Keratinocyte (primary cell): ENCODE results near the gene LVRN. TPM values are rescaled to one million over a fixed set of nuclear protein-coding genes. Genes with fewer than 3 reads are reported as not detected.

ENCODE experiments used
- DNase-seq: peaks from one replicate; pipeline ENCODE4 v3.0.0-alpha.2; 2011; ENCODE audit warnings: low read depth, missing footprints, low spot score
- FAIRE-seq: peaks from 2 replicates; lab custom pipeline; 2011; peaks lifted over from hg19 to GRCh38; lab: Jason Lieb, UNC
- H2AFZ ChIP-seq: 2 replicates; pipeline ENCODE4 v1.6.0; 2012; ENCODE audit warnings: low read length, control low read depth, inconsistent platforms; ENCODE audit not compliant: control insufficient read depth
- H3K27ac ChIP-seq: 2 replicates; pipeline ENCODE4 v1.5.1; 2011; ENCODE audit warnings: low read length; ENCODE audit not compliant: control insufficient read depth, insufficient read depth
- H3K27me3 ChIP-seq: 3 replicates; pipeline ENCODE4 v1.6.0; 2011; ENCODE audit warnings: low read length; ENCODE audit not compliant: control insufficient read depth, insufficient read depth; ENCODE audit errors: extremely low read depth
- H3K36me3 ChIP-seq, 2 experiments: 2 replicates in 1 of 2; 3 replicates in 1 of 2; pipeline ENCODE4 v1.5.1; 2011; ENCODE audit warnings: low read length in 2 of 2, mild to moderate bottlenecking in 1 of 2; ENCODE audit not compliant: control insufficient read depth in 2 of 2, insufficient read depth in 2 of 2; ENCODE audit errors: extremely low read depth in 1 of 2
- H3K4me1 ChIP-seq: 3 replicates; pipeline ENCODE4 v1.5.1; 2011; ENCODE audit warnings: low read length; ENCODE audit not compliant: control insufficient read depth, insufficient read depth; ENCODE audit errors: extremely low read depth
- H3K4me2 ChIP-seq: 3 replicates; pipeline ENCODE4 v1.6.0; 2011; ENCODE audit warnings: low read depth, low read length; ENCODE audit not compliant: control insufficient read depth, insufficient read depth; ENCODE audit errors: extremely low read depth
- H3K4me3 ChIP-seq, 3 experiments: fragments of 200-600 bp in 1 of 3; sonication (generic) in 1 of 3; 2 replicates in 2 of 3; 3 replicates in 1 of 3; pipeline ENCODE4 v1.5.1; 2011 to 2016; ENCODE audit warnings: low read length in 3 of 3, mild to moderate bottlenecking in 3 of 3, control low read depth in 2 of 3, inconsistent platforms in 1 of 3, low read depth in 1 of 3, mixed read lengths in 1 of 3, mixed run types in 1 of 3, moderate library complexity in 1 of 3; ENCODE audit not compliant: control insufficient read depth in 2 of 3, insufficient read depth in 2 of 3; ENCODE audit errors: extremely low read depth in 1 of 3
- H3K79me2 ChIP-seq: 2 replicates; pipeline ENCODE4 v1.6.0; 2012; ENCODE audit warnings: low read length; ENCODE audit not compliant: control insufficient read depth, insufficient read depth
- H3K9ac ChIP-seq: 3 replicates; pipeline ENCODE4 v1.6.0; 2011; ENCODE audit warnings: low read length; ENCODE audit not compliant: control insufficient read depth, insufficient read depth; ENCODE audit errors: extremely low read depth
- H3K9me1 ChIP-seq: 3 replicates; pipeline ENCODE4 v1.6.0; 2011; ENCODE audit warnings: low read length; ENCODE audit not compliant: control insufficient read depth, insufficient read depth; ENCODE audit errors: extremely low read depth
- H3K9me3 ChIP-seq: 2 replicates; pipeline ENCODE4 v1.5.1; 2012; ENCODE audit warnings: low read depth, low read length; ENCODE audit not compliant: control insufficient read depth
- H4K20me1 ChIP-seq: 3 replicates; pipeline ENCODE4 v1.6.0; 2011; ENCODE audit warnings: low read length; ENCODE audit not compliant: control insufficient read depth, insufficient read depth; ENCODE audit errors: extremely low read depth
- EZH2 ChIP-seq: IDR thresholded peaks from one replicate; pipeline ENCODE4 v1.6.1; 2012; ENCODE audit warnings: inconsistent platforms, mild to moderate bottlenecking, low read length, moderate library complexity
- dilution Hi-C: fragments of 300-500 bp; cut with MboI; formaldehyde crosslinking; loops from one replicate; pipeline ENCODE4 v1.7.0; 2020; ENCODE audit warnings: low sequenced_read_pairs; ENCODE audit not compliant: extremely low pct_ligation_motif_present
- polyA plus RNA-seq, 5 experiments: library from polyadenylated mRNA; depleted of rRNA in 3 of 5; stranded (reverse) in 3 of 5; stranded (forward) in 1 of 5; unstranded in 1 of 5; fragments of >200 nt; gene quantifications; 1 replicate in 1 of 5; 2 replicates in 3 of 5; 3 replicates in 1 of 5; pipeline versions ENCODE4 v1.2.1 to v1.2.3, GENCODE V29; 2011 to 2012; ENCODE audit warnings: missing spikeins in 2 of 5, low read depth in 1 of 5, low replicate concordance in 1 of 5
- TF ChIP-seq, protein P1 (sequence below), 3 experiments: IDR thresholded peaks in 1 of 3; conservative IDR thresholded peaks in 1 of 3; optimal IDR thresholded peaks in 1 of 3; 2 replicates in 2 of 3; 3 replicates in 1 of 3; pipeline versions ENCODE3 to v1.5.1; 2011; ENCODE audit warnings: low read length in 3 of 3, mild to moderate bottlenecking in 3 of 3, moderate library complexity in 2 of 3, control low read depth in 1 of 3, inconsistent platforms in 1 of 3; ENCODE audit not compliant: insufficient read depth in 2 of 3; ENCODE audit errors: extremely low read depth in 1 of 3

LVRN gene
- polyA plus RNA-seq, 1 donor (not counting 4 experiments of a cell fraction or from before 2014, with no cell fraction given): 0.08 TPM

- no peak for DNase-seq
These were observed 84.0 kb downstream of the LVRN start for GRCh38 chr5:116046261-116046660.

GRCh38 chr5:116046823-116047222, 84.5 kb downstream of the LVRN start:
- no peak for DNase-seq
- Histone ChIP-seq H3K4me3 (no peak overlapping the region), H3K4me2 (no peak overlapping the region), H3K4me1 (no peaks in the 10 kb centered on the region), H2AFZ (no peak overlapping the region), H3K27ac (no peak overlapping the region), H3K9ac (no peak overlapping the region), H3K9me1 (no peaks in the 10 kb centered on the region), H4K20me1 (no peaks in the 10 kb centered on the region), H3K36me3 (no peaks in the 10 kb centered on the region), H3K27me3 (no peaks in the 10 kb centered on the region), H3K79me2 (no peaks in the 10 kb centered on the region), H3K9me3 (no peaks in the 10 kb centered on the region)
- TF ChIP-seq EZH2: no peak
- dilution Hi-C loops: no loop called here
- no peak for FAIRE-seq

More at GRCh38 chr5:116046261-116046660, 84.0 kb downstream of the LVRN start:
- H3K9ac ChIP-seq: no peak overlapping the region
- no peaks in the 10 kb centered on the region for H3K36me3 ChIP-seq
- no peaks in the 10 kb centered on the region for H3K9me3 ChIP-seq
- H3K79me2 ChIP-seq: no peaks in the 10 kb centered on the region
- no peak overlapping the region for H2AFZ ChIP-seq
- no peak for TF ChIP-seq EZH2
- TF ChIP-seq, protein P1, sequence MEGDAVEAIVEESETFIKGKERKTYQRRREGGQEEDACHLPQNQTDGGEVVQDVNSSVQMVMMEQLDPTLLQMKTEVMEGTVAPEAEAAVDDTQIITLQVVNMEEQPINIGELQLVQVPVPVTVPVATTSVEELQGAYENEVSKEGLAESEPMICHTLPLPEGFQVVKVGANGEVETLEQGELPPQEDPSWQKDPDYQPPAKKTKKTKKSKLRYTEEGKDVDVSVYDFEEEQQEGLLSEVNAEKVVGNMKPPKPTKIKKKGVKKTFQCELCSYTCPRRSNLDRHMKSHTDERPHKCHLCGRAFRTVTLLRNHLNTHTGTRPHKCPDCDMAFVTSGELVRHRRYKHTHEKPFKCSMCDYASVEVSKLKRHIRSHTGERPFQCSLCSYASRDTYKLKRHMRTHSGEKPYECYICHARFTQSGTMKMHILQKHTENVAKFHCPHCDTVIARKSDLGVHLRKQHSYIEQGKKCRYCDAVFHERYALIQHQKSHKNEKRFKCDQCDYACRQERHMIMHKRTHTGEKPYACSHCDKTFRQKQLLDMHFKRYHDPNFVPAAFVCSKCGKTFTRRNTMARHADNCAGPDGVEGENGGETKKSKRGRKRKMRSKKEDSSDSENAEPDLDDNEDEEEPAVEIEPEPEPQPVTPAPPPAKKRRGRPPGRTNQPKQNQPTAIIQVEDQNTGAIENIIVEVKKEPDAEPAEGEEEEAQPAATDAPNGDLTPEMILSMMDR (optimal IDR thresholded peaks at IDR 0.05 in 1 of 3, IDR thresholded peaks at IDR 0.05 in 1 of 3, conservative IDR thresholded peaks at IDR 0.05 in 1 of 3; ENCODE audit: extremely low read depth in 1 of 3, insufficient read depth in 2 of 3, low read length in 3 of 3): no peak
- H4K20me1 ChIP-seq: no peaks in the 10 kb centered on the region
- no peak overlapping the region for H3K4me2 ChIP-seq
- H3K27me3 ChIP-seq: no peaks in the 10 kb centered on the region
- dilution Hi-C loops: no loop called here
- H3K27ac ChIP-seq: no peak overlapping the region
- H3K9me1 ChIP-seq: no peaks in the 10 kb centered on the region
- H3K4me1 ChIP-seq: no peaks in the 10 kb centered on the region
- no peak overlapping the region for H3K4me3 ChIP-seq
- no peak for FAIRE-seq

GRCh38 chr5:116058346-116058936, 96.2 kb downstream of the LVRN start:
- H3K4me1 ChIP-seq: no peaks in the 10 kb centered on the region
- no peaks in the 10 kb centered on the region for H3K9me3 ChIP-seq
- FAIRE-seq: no peak
- H3K79me2 ChIP-seq: no peaks in the 10 kb centered on the region
- H3K4me2 ChIP-seq: no peak overlapping the region
- TF ChIP-seq, protein P1 (optimal IDR thresholded peaks at IDR 0.05 in 1 of 3, IDR thresholded peaks at IDR 0.05 in 1 of 3, conservative IDR thresholded peaks at IDR 0.05 in 1 of 3; ENCODE audit: extremely low read depth in 1 of 3, insufficient read depth in 2 of 3, low read length in 3 of 3): no peak
- no peak for TF ChIP-seq EZH2
- no peaks in the 10 kb centered on the region for H3K9me1 ChIP-seq
- peaks cover 3% of the 10 kb centered on the region for H3K27me3 ChIP-seq
- no peak for DNase-seq
- H3K36me3 ChIP-seq: no peaks in the 10 kb centered on the region
- H4K20me1 ChIP-seq: no peaks in the 10 kb centered on the region
- H3K4me3 ChIP-seq: no peak overlapping the region
- H3K27ac ChIP-seq: no peak overlapping the region
- no peak overlapping the region for H3K9ac ChIP-seq
- dilution Hi-C loops: no loop called here
- no peak overlapping the region for H2AFZ ChIP-seq
